ENCODE data around the gene PLCD3. TPM values are rescaled to one million over a fixed set of nuclear protein-coding genes. Genes with fewer than 3 reads are reported as not detected.

The PLCD3 gene
- total RNA-seq, 6 donors from 2014 or later: 24.2 to 65.6 (median 50.6) TPM

DNA sequence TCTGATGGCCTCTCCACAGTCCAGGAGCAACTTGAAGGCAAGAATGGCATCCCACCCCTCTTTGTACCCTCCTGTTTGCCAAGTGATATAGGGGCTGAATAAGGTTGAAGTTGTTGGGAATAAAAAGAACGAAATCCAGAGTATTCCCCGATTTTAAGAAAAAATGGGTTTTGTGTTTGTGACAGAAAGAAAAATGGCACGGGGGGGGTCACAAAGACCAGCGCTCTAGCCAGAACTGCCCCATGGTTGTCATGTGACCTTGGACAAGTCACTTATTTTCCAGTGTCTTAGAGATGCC lies 14.2 kb upstream of the PLCD3 start:
- H3K27me3 ChIP-seq: no peaks in the 10 kb centered on the region

DNA sequence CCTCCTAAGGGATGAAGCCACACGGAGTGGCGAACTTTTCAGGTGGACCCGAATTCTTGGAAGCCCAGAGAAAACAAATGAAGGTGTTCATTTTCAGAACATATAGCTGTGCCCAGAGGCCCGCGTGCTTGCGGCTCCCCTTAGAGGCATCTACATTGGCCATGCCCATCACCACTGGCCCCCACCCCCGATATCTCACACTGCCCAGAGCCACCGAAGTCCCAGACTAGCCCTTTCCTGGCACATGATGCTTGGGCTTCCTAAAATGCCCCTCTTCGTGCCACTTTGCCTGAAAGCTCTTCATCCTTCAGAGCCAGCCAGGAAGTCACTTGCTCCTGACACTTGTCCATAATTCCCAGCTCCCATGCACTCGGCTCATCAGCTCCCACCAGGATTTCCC lies 13.9 kb upstream of the PLCD3 start:
- no peak overlapping the region for H3K4me3 ChIP-seq
- DNase-seq (no peak), ATAC-seq (ENCODE audit: low FRiP score in 2 of 2) (no peak)
- WGBS, 2 donors: 89 to 92% methylated on average over 10 of the region's 10 CpGs
- peak overlapping the region; percentile 94 to 99 (median 98) for H3K27ac ChIP-seq
- no peaks in the 10 kb centered on the region for H3K9me3 ChIP-seq
- H3K36me3 ChIP-seq: no peaks in the 10 kb centered on the region
- TF ChIP-seq, protein P1, sequence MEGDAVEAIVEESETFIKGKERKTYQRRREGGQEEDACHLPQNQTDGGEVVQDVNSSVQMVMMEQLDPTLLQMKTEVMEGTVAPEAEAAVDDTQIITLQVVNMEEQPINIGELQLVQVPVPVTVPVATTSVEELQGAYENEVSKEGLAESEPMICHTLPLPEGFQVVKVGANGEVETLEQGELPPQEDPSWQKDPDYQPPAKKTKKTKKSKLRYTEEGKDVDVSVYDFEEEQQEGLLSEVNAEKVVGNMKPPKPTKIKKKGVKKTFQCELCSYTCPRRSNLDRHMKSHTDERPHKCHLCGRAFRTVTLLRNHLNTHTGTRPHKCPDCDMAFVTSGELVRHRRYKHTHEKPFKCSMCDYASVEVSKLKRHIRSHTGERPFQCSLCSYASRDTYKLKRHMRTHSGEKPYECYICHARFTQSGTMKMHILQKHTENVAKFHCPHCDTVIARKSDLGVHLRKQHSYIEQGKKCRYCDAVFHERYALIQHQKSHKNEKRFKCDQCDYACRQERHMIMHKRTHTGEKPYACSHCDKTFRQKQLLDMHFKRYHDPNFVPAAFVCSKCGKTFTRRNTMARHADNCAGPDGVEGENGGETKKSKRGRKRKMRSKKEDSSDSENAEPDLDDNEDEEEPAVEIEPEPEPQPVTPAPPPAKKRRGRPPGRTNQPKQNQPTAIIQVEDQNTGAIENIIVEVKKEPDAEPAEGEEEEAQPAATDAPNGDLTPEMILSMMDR (IDR thresholded peaks at IDR 0.05): no peak
- TF ChIP-seq EP300 (IDR thresholded peaks at IDR 0.05) (no peak), POLR2AphosphoS5 (IDR thresholded peaks at IDR 0.05) (no peak), POLR2A (IDR thresholded peaks at IDR 0.05) (no peak)
- no peaks in the 10 kb centered on the region for H3K27me3 ChIP-seq
- peaks cover 35 to 55% (median 36%) of the 10 kb centered on the region in 4 donors for H3K4me1 ChIP-seq

More for the DNA sequence above, 14.2 kb upstream of the PLCD3 start:
- 78 to 82% methylated on average over 4 of the region's 4 CpGs for WGBS, 2 donors
- ATAC-seq (ENCODE audit: low FRiP score in 2 of 2) (no peak), DNase-seq (no peak)
- TF ChIP-seq POLR2AphosphoS5 (IDR thresholded peaks at IDR 0.05): no peak
- no peaks in the 10 kb centered on the region for H3K36me3 ChIP-seq
- no peaks in the 10 kb centered on the region for H3K9me3 ChIP-seq
- peak overlapping the region; percentile 94 to 99 (median 98) for H3K27ac ChIP-seq
- H3K4me3 ChIP-seq: peak overlapping the region in 2 of 4 donors; percentile 61 to 79
- H3K4me1 ChIP-seq: peaks cover 39 to 58% (median 40%) of the 10 kb centered on the region in 4 donors

- no peak for DNase-seq
Observed at GRCh38 chr17:45145035-45145389, 12.7 kb upstream of the PLCD3 start.

DNA sequence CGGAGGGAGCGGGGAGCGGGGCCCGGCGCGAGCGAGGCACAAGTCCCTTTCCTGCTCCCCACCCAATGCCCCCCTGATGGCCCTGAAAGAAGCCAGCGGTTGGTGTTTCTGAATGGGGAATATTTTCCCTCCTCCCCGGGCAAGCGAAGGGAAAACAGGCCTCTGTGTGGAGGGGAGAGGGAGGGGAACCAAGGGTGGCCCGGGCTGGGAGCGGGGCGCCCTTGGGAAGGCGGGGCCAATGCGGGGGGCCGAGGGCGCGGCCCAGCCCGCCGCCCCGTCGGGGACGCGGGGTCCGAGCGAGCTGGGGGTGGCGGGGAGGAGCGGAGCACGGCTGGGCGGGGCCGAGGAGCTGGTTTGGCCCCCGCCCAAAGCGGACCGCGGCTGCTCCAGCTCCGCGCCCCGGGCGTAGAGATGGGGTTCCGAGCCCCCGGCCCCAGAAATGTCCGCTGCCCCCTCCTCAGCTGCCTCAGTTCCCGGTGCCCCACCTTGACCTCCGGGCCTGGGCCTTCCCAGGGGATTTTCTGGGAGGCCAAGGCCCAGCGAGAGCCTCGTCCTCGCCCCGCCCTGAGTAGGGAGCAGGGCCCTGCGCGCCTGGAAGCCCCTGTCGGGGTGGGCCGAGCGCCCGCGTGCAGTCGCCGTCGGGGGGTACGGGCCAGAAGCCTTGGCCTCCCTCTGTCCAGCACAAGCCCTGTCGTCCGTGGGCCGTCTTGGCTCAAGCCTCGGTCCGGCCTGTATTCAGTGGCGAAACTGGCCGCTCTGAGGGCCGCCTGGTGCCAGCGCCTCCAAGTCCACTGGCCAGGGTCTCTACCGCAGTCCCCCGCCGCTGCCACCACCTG lies 12.1 kb upstream of the PLCD3 start:
- WGBS, 2 donors: 20 to 26% methylated on average over 26 to 47 of the region's 71 CpGs

More at GRCh38 chr17:45145035-45145389, 12.7 kb upstream of the PLCD3 start:
- peak overlapping the region in 3 of 4 donors; percentile 42 to 56 (median 51) for H3K4me3 ChIP-seq
- peak overlapping the region; percentile 82 to 92 (median 90) for H3K27ac ChIP-seq
- WGBS, 2 donors: 91% methylated on average over 5 to 8 of the region's 8 CpGs
- no peaks in the 10 kb centered on the region for H3K9me3 ChIP-seq
- TF ChIP-seq EP300 (IDR thresholded peaks at IDR 0.05): no peak
- TF ChIP-seq, protein P1 (IDR thresholded peaks at IDR 0.05): no peak
- no peak for TF ChIP-seq POLR2A (IDR thresholded peaks at IDR 0.05)
- TF ChIP-seq POLR2AphosphoS5 (IDR thresholded peaks at IDR 0.05): no peak
- peaks cover 26 to 43% (median 27%) of the 10 kb centered on the region in 4 donors for H3K4me1 ChIP-seq
- no peak for ATAC-seq (ENCODE audit: low FRiP score in 2 of 2)
- H3K27me3 ChIP-seq: no peaks in the 10 kb centered on the region
- no peaks in the 10 kb centered on the region for H3K36me3 ChIP-seq

DNA sequence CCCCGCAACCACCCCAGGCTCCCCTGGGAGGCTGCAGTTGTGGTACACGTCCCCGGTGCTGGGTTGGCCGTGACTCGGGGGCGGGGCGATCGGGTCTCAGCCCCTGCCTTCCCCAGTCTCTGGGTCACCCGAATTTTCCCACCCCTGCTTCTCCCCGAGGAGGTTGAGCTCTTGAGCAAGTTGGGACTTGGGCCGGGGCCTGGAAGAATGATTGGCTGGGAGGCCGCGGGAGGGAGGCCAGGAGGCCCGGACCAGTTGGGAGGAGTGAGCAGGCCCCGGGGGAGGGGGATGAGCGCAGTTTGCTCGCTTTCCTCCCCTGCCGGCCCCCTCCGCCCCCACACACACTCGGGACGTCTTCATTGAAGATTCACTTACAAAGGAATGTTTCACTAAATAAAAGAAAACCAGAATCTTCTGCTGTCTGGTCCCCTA lies 11.5 kb upstream of the PLCD3 start:
- DNase-seq (peak; percentile 65 to 89), ATAC-seq (ENCODE audit: low FRiP score in 2 of 2) (peak in 1 of 2 donors; percentile 35)
- peaks cover 26 to 39% (median 27%) of the 10 kb centered on the region in 4 donors for H3K4me1 ChIP-seq
- no peaks in the 10 kb centered on the region for H3K9me3 ChIP-seq
- WGBS, 2 donors: 31 to 33% methylated on average over 11 to 18 of the region's 21 CpGs
- no peaks in the 10 kb centered on the region for H3K27me3 ChIP-seq
- H3K36me3 ChIP-seq: peaks cover 0 to 9% (median 0%) of the 10 kb centered on the region in 4 donors
- peak overlapping the region; percentile 4 to 56 (median 46) for H3K4me3 ChIP-seq
- TF ChIP-seq POLR2AphosphoS5 (IDR thresholded peaks at IDR 0.05): no peak
- peak in 1 of 4 donors; percentile 26 for TF ChIP-seq POLR2A (IDR thresholded peaks at IDR 0.05)
- TF ChIP-seq, protein P1 (IDR thresholded peaks at IDR 0.05): no peak
- no peak for TF ChIP-seq EP300 (IDR thresholded peaks at IDR 0.05)
- peak overlapping the region; percentile 82 to 92 (median 90) for H3K27ac ChIP-seq

More for the DNA sequence above, 12.1 kb upstream of the PLCD3 start:
- H3K9me3 ChIP-seq: no peaks in the 10 kb centered on the region
- H3K27ac ChIP-seq: peak overlapping the region; percentile 82 to 92 (median 90)
- TF ChIP-seq POLR2AphosphoS5 (IDR thresholded peaks at IDR 0.05) (no peak), EP300 (IDR thresholded peaks at IDR 0.05) (no peak), POLR2A (IDR thresholded peaks at IDR 0.05) (peak in 1 of 4 donors; percentile 27)
- TF ChIP-seq, protein P1 (IDR thresholded peaks at IDR 0.05): no peak
- peak in 1 of 2 donors; percentile 34 for ATAC-seq (ENCODE audit: low FRiP score in 2 of 2)
- DNase-seq: peak in 1 of 2 donors; percentile 92
- no peaks in the 10 kb centered on the region for H3K27me3 ChIP-seq
- H3K36me3 ChIP-seq: peaks cover 0 to 6% (median 0%) of the 10 kb centered on the region in 4 donors
- peak overlapping the region; percentile 4 to 56 (median 46) for H3K4me3 ChIP-seq
- H3K4me1 ChIP-seq: peaks cover 26 to 41% (median 27%) of the 10 kb centered on the region in 4 donors

All from upper lobe of left lung (tissue), 6 donors.